Subcutaneous abdominal adipose tissue (tissue), 5 donors: Measurements from ENCODE around the gene ANKRD24.
"Not testable (repeated sequence)": the region's sequence is repeated elsewhere in the genome, so short reads cannot be mapped to it uniquely, and the experiment has no call there.

ENCODE experiments used
- H3K27ac ChIP-seq: one replicate; pipeline ENCODE4 v1.7.0; 2013; ENCODE audit warnings: low read depth, mild to moderate bottlenecking, inconsistent platforms, low read length, moderate library complexity
- H3K27me3 ChIP-seq, 5 donors: one replicate each; pipeline ENCODE4 v1.7.0; 2013; ENCODE audit warnings: low read length in 5 of 5, inconsistent platforms in 1 of 5; ENCODE audit not compliant: control insufficient read depth in 5 of 5, insufficient read depth in 4 of 5
- H3K36me3 ChIP-seq, 5 donors: one replicate each; pipeline ENCODE4 v1.7.0; 2013; ENCODE audit warnings: low read length in 5 of 5; ENCODE audit not compliant: control insufficient read depth in 5 of 5, insufficient read depth in 5 of 5
- H3K4me1 ChIP-seq, 5 donors: one replicate each; pipeline ENCODE4 v1.7.0; 2013; ENCODE audit warnings: low read length in 5 of 5, mild to moderate bottlenecking in 3 of 5, moderate library complexity in 1 of 5; ENCODE audit not compliant: control insufficient read depth in 5 of 5, insufficient read depth in 5 of 5
- H3K4me3 ChIP-seq, 5 donors: one replicate each; pipeline ENCODE4 v1.7.0; 2013; ENCODE audit warnings: low read length in 5 of 5, low read depth in 1 of 5
- H3K9ac ChIP-seq, 5 donors: one replicate each; pipeline ENCODE4 v1.7.0; 2013; ENCODE audit warnings: low read length in 5 of 5, mild to moderate bottlenecking in 4 of 5, moderate library complexity in 3 of 5
- H3K9me3 ChIP-seq, 5 donors: one replicate each; pipeline ENCODE4 v1.7.0; 2013; ENCODE audit warnings: low read length in 5 of 5; ENCODE audit not compliant: control insufficient read depth in 5 of 5
- donor health status: healthy.
- donor health status: healthy.
- donor health status: healthy.
- donor health status: healthy.
- donor health status: healthy.

The ANKRD24 gene

GRCh38 chr19:4149518-4150288 lies 32.8 kb upstream of the ANKRD24 start:
- peaks cover 0 to 5% (median 0%) of the 10 kb centered on the region in 5 donors for H3K4me1 ChIP-seq
- H3K9ac ChIP-seq, result no peak overlapping the region
- H3K27me3 ChIP-seq, result peaks cover 11 to 23% (median 17%) of the 10 kb centered on the region in 5 donors
- H3K27ac ChIP-seq, result no peak overlapping the region
- H3K4me3 ChIP-seq, result no peak overlapping the region
- H3K36me3 ChIP-seq, result no peaks in the 10 kb centered on the region
- H3K9me3 ChIP-seq, result no peaks in the 10 kb centered on the region

- H3K9me3 ChIP-seq, result no peaks in the 10 kb centered on the region
- H3K27me3 ChIP-seq, result peaks cover 10 to 20% (median 15%) of the 10 kb centered on the region in 5 donors
- no peak overlapping the region for H3K4me3 ChIP-seq
- H3K9ac ChIP-seq, result no peak overlapping the region
- no peaks in the 10 kb centered on the region for H3K4me1 ChIP-seq
- no peaks in the 10 kb centered on the region for H3K36me3 ChIP-seq
- no peak overlapping the region for H3K27ac ChIP-seq
Measured at GRCh38 chr19:4151623-4152022, 30.9 kb upstream of the ANKRD24 start.

- Histone ChIP-seq H3K36me3 (no peaks in the 10 kb centered on the region), H3K9ac (no peak overlapping the region), H3K4me3 (no peak overlapping the region), H3K9me3 (no peaks in the 10 kb centered on the region), H3K27ac (no peak overlapping the region), H3K4me1 (no peaks in the 10 kb centered on the region), H3K27me3 (peaks cover 10 to 20% (median 18%) of the 10 kb centered on the region in 5 donors)
Measured at GRCh38 chr19:4152241-4152998, 30.1 kb upstream of the ANKRD24 start.

- Histone ChIP-seq H3K27ac (no peak overlapping the region), H3K4me3 (no peak overlapping the region), H3K9ac (no peak overlapping the region), H3K9me3 (no peaks in the 10 kb centered on the region), H3K4me1 (no peaks in the 10 kb centered on the region), H3K36me3 (no peaks in the 10 kb centered on the region), H3K27me3 (peaks cover 9 to 20% (median 16%) of the 10 kb centered on the region in 5 donors)
Measured at GRCh38 chr19:4154571-4155312, 27.7 kb upstream of the ANKRD24 start.

- no peak overlapping the region for H3K27ac ChIP-seq
- H3K9me3 ChIP-seq, result no peaks in the 10 kb centered on the region
- H3K27me3 ChIP-seq, result peaks cover 5 to 18% (median 12%) of the 10 kb centered on the region in 5 donors
- H3K4me3 ChIP-seq, result no peak overlapping the region
- no peaks in the 10 kb centered on the region for H3K4me1 ChIP-seq
- no peak overlapping the region for H3K9ac ChIP-seq
- H3K36me3 ChIP-seq, result no peaks in the 10 kb centered on the region
Measured at GRCh38 chr19:4157164-4157563, 25.3 kb upstream of the ANKRD24 start.

- H3K4me1 ChIP-seq, H3K9me3 ChIP-seq, H3K4me3 ChIP-seq, H3K27ac ChIP-seq, H3K9ac ChIP-seq, H3K36me3 ChIP-seq: not testable (repeated sequence)
- H3K27me3 ChIP-seq, result peaks cover 1 to 18% (median 8%) of the 10 kb centered on the region in 5 donors
Measured at GRCh38 chr19:4157971-4158370, 24.5 kb upstream of the ANKRD24 start.

GRCh38 chr19:4161415-4162077 lies 20.9 kb upstream of the ANKRD24 start:
- Histone ChIP-seq H3K9me3 (no peaks in the 10 kb centered on the region), H3K27me3 (peaks cover 0 to 13% (median 8%) of the 10 kb centered on the region in 5 donors), H3K27ac (no peak overlapping the region), H3K4me3 (no peak overlapping the region), H3K4me1 (no peaks in the 10 kb centered on the region), H3K36me3 (no peaks in the 10 kb centered on the region), H3K9ac (no peak overlapping the region)

- no peak overlapping the region for H3K9ac ChIP-seq
- no peak overlapping the region for H3K4me3 ChIP-seq
- H3K4me1 ChIP-seq, result no peaks in the 10 kb centered on the region
- no peaks in the 10 kb centered on the region for H3K9me3 ChIP-seq
- H3K27ac ChIP-seq, result no peak overlapping the region
- no peaks in the 10 kb centered on the region for H3K36me3 ChIP-seq
- peaks cover 0 to 13% (median 5%) of the 10 kb centered on the region in 5 donors for H3K27me3 ChIP-seq
Measured at GRCh38 chr19:4164262-4164661, 18.2 kb upstream of the ANKRD24 start.

- Histone ChIP-seq H3K36me3 (peaks cover 0 to 19% (median 14%) of the 10 kb centered on the region in 5 donors), H3K27ac (no peak overlapping the region), H3K4me1 (peaks cover 0 to 7% (median 5%) of the 10 kb centered on the region in 5 donors), H3K9ac (no peak overlapping the region), H3K4me3 (no peak overlapping the region), H3K9me3 (no peaks in the 10 kb centered on the region), H3K27me3 (peaks cover 3 to 18% (median 12%) of the 10 kb centered on the region in 5 donors)
Measured at GRCh38 chr19:4171676-4172075, 10.8 kb upstream of the ANKRD24 start.
